ENCODE measurements around the gene HS3ST5.

HS3ST5 gene

GRCh38 chr6:114144887-114145851, 197.7 kb downstream of the HS3ST5 start:
- DNase-seq: no peak

- no peak for DNase-seq
Measured at GRCh38 chr6:114142258-114142657, 200.6 kb downstream of the HS3ST5 start.

GRCh38 chr6:114140416-114140815, 202.4 kb downstream of the HS3ST5 start:
- DNase-seq: no peak

- no peak for DNase-seq
Measured at GRCh38 chr6:114138577-114139248, 204.1 kb downstream of the HS3ST5 start.

GRCh38 chr6:114135363-114135971, 207.4 kb downstream of the HS3ST5 start:
- DNase-seq: no peak

GRCh38 chr6:114133816-114134215, 209.0 kb downstream of the HS3ST5 start:
- DNase-seq: no peak

GRCh38 chr6:114131945-114132344, 210.9 kb downstream of the HS3ST5 start:
- DNase-seq: no peak

- DNase-seq: no peak
Measured at GRCh38 chr6:114125576-114125975, 217.2 kb downstream of the HS3ST5 start.

- no peak for DNase-seq
Measured at GRCh38 chr6:114121913-114122662, 220.7 kb downstream of the HS3ST5 start.

GRCh38 chr6:114119056-114119455, 223.8 kb downstream of the HS3ST5 start:
- DNase-seq: no peak

- no peak for DNase-seq
Measured at GRCh38 chr6:114115652-114116051, 227.2 kb downstream of the HS3ST5 start.

- DNase-seq: no peak
Measured at GRCh38 chr6:114108119-114109002, 234.5 kb downstream of the HS3ST5 start.

- DNase-seq: no peak
Measured at GRCh38 chr6:114106020-114106419, 236.8 kb downstream of the HS3ST5 start.

- DNase-seq: no peak
Measured at GRCh38 chr6:114101255-114101654, 241.6 kb downstream of the HS3ST5 start.

- no peak for DNase-seq
Measured at GRCh38 chr6:114100215-114100994, 242.4 kb downstream of the HS3ST5 start.

- DNase-seq: no peak
Measured at GRCh38 chr6:114096561-114097172, 246.2 kb downstream of the HS3ST5 start.

GRCh38 chr6:114092943-114093342, 249.9 kb downstream of the HS3ST5 start:
- DNase-seq: no peak

GRCh38 chr6:114090626-114091025, 252.2 kb downstream of the HS3ST5 start:
- no peak for DNase-seq

- no peak for DNase-seq
Measured at GRCh38 chr6:114087496-114087895, 255.3 kb downstream of the HS3ST5 start.

GRCh38 chr6:114085211-114085610, 257.6 kb downstream of the HS3ST5 start:
- DNase-seq: no peak
